Neural cell (in vitro differentiated cells): ENCODE results near the gene BTBD17. TPM values are rescaled to one million over a fixed set of nuclear protein-coding genes. Genes with fewer than 3 reads are reported as not detected.

Source experiments
- H2AFZ ChIP-seq: fragments of 200-600, 300-800 bp; sonication (generic), shearing (Covaris generic); 2 replicates; pipeline ENCODE4 v1.6.0; 2014; ENCODE audit warnings: low read depth, mild to moderate bottlenecking, antibody characterized with exemption, low read length, moderate library complexity
- H3F3A ChIP-seq: fragments of 200-600 bp; shearing (Covaris generic); 2 replicates; pipeline ENCODE4 v1.6.1; 2016; ENCODE audit warnings: mild to moderate bottlenecking, moderate library complexity, mixed read lengths, antibody characterized with exemption, low read length; ENCODE audit not compliant: insufficient read depth, poor library complexity, severe bottlenecking
- H3K27ac ChIP-seq: fragments of 200-600, 300-800 bp; sonication (generic), shearing (Covaris generic); 2 replicates; pipeline ENCODE4 v1.5.1; 2014; ENCODE audit warnings: mild to moderate bottlenecking, low read length, moderate library complexity
- H3K27me3 ChIP-seq: fragments of 300-800, 200-600 bp; sonication (generic), shearing (Covaris generic); 2 replicates; pipeline ENCODE4 v1.6.0; 2014; ENCODE audit warnings: mild to moderate bottlenecking, low read depth, low read length, moderate library complexity; ENCODE audit not compliant: insufficient read depth
- H3K36me3 ChIP-seq: fragments of 300-800, 200-600 bp; sonication (generic), shearing (Covaris generic); 2 replicates; pipeline ENCODE4 v1.5.1; 2014; ENCODE audit warnings: mild to moderate bottlenecking, antibody characterized with exemption, low read length, moderate library complexity; ENCODE audit not compliant: insufficient read depth
- H3K4me2 ChIP-seq: fragments of 300-800, 200-600 bp; sonication (generic), shearing (Covaris generic); 2 replicates; pipeline ENCODE4 v1.6.0; 2014; ENCODE audit warnings: mild to moderate bottlenecking, low read length
- H3K4me3 ChIP-seq: fragments of 300-800, 200-600 bp; sonication (generic), shearing (Covaris generic); 2 replicates; pipeline ENCODE4 v1.5.1; 2014; ENCODE audit warnings: mild to moderate bottlenecking, low read length, moderate library complexity
- H3K79me2 ChIP-seq: fragments of 200-600 bp; shearing (Covaris generic); replicated peaks from 2 replicates; pipeline ENCODE4 v1.6.0; 2014; ENCODE audit warnings: mild to moderate bottlenecking, low read length, moderate library complexity; ENCODE audit not compliant: insufficient read depth
- H3K9ac ChIP-seq: fragments of 300-800, 200-600 bp; sonication (generic), shearing (Covaris generic); 2 replicates; pipeline ENCODE4 v1.6.1; 2016; ENCODE audit warnings: mild to moderate bottlenecking, low read length, mixed read lengths
- H3K9me2 ChIP-seq: fragments of 200-600 bp; shearing (Covaris generic); 2 replicates; pipeline ENCODE4 v1.6.1; 2016; ENCODE audit warnings: mild to moderate bottlenecking, low read length, mixed read lengths; ENCODE audit not compliant: insufficient read depth
- H3K9me3 ChIP-seq: fragments of 200-600, 300-800 bp; sonication (generic), shearing (Covaris generic); 2 replicates; pipeline ENCODE4 v1.6.1; 2016; ENCODE audit warnings: mild to moderate bottlenecking, mixed run types, low read length, moderate library complexity, mixed read lengths
- H4K20me1 ChIP-seq: fragments of 200-600 bp; shearing (Covaris generic); 2 replicates; pipeline ENCODE4 v1.6.1; 2016; ENCODE audit warnings: mild to moderate bottlenecking, mixed run types; ENCODE audit not compliant: insufficient read depth
- EP300 ChIP-seq: fragments of 450-650 bp; conservative IDR thresholded peaks from 2 replicates; pipeline ENCODE4 v1.6.1; 2014; ENCODE audit warnings: antibody characterized with exemption, mild to moderate bottlenecking, moderate library complexity; ENCODE audit not compliant: poor library complexity, severe bottlenecking
- EZH2 ChIP-seq: fragments of 200-600, 300-800 bp; shearing (Covaris generic), sonication (generic); IDR thresholded peaks from 2 replicates; pipeline ENCODE4 v1.6.1; 2014; ENCODE audit warnings: antibody characterized with exemption, low read length, borderline replicate concordance, mild to moderate bottlenecking; ENCODE audit not compliant: insufficient read depth, poor library complexity, severe bottlenecking
- MXI1 ChIP-seq: fragments of 450-650 bp; conservative IDR thresholded peaks from 2 replicates; pipeline ENCODE4 v1.6.1; 2014; ENCODE audit warnings: antibody characterized with exemption, mild to moderate bottlenecking; ENCODE audit not compliant: poor library complexity, severe bottlenecking
- POLR2AphosphoS5 ChIP-seq: IDR thresholded peaks from 2 replicates; pipeline ENCODE4 v1.6.1; 2012
- RAD21 ChIP-seq: fragments of 450-650 bp; conservative IDR thresholded peaks from 2 replicates; pipeline ENCODE4 v1.6.1; 2014; ENCODE audit warnings: antibody characterized with exemption, mild to moderate bottlenecking, moderate library complexity
- REST ChIP-seq: IDR thresholded peaks from 2 replicates; pipeline ENCODE4 v1.6.1; 2012; ENCODE audit warnings: borderline replicate concordance
- SMC3 ChIP-seq: fragments of 450-650 bp; conservative IDR thresholded peaks from 2 replicates; pipeline ENCODE4 v1.6.1; 2014; ENCODE audit warnings: antibody characterized with exemption, mild to moderate bottlenecking, moderate library complexity; ENCODE audit not compliant: poor library complexity
- TAF1 ChIP-seq: IDR thresholded peaks from 2 replicates; pipeline ENCODE4 v1.6.1; 2012; ENCODE audit warnings: low read depth
- polyA plus RNA-seq: library from polyadenylated mRNA; depleted of rRNA; stranded (reverse); fragments of >200 nt; gene quantifications from 2 replicates; pipeline ENCODE4 v1.2.3, GENCODE V29; 2014
- TF ChIP-seq, protein P1 (sequence below): fragments of 450-650 bp; IDR thresholded peaks from 2 replicates; pipeline ENCODE4 v1.5.1; 2014; ENCODE audit warnings: antibody characterized with exemption, mild to moderate bottlenecking, moderate library complexity; ENCODE audit not compliant: poor library complexity, severe bottlenecking

The BTBD17 gene
- polyA plus RNA-seq, 1 donor from 2014 or later: 5.3 TPM

- Histone ChIP-seq H3K4me2 (no peak overlapping the region), H3K79me2 (no peaks in the 10 kb centered on the region), H3K27me3 (no peaks in the 10 kb centered on the region), H2AFZ (no peak overlapping the region), H3K4me3 (no peak overlapping the region), H3F3A (no peaks in the 10 kb centered on the region), H3K27ac (no peak overlapping the region), H4K20me1 (no peaks in the 10 kb centered on the region), H3K9me2 (no peaks in the 10 kb centered on the region), H3K9me3 (no peaks in the 10 kb centered on the region), H3K36me3 (no peaks in the 10 kb centered on the region), H3K9ac (no peak overlapping the region)
- TF ChIP-seq EP300 (no peak), SMC3 (no peak)
- TF ChIP-seq, protein P1, sequence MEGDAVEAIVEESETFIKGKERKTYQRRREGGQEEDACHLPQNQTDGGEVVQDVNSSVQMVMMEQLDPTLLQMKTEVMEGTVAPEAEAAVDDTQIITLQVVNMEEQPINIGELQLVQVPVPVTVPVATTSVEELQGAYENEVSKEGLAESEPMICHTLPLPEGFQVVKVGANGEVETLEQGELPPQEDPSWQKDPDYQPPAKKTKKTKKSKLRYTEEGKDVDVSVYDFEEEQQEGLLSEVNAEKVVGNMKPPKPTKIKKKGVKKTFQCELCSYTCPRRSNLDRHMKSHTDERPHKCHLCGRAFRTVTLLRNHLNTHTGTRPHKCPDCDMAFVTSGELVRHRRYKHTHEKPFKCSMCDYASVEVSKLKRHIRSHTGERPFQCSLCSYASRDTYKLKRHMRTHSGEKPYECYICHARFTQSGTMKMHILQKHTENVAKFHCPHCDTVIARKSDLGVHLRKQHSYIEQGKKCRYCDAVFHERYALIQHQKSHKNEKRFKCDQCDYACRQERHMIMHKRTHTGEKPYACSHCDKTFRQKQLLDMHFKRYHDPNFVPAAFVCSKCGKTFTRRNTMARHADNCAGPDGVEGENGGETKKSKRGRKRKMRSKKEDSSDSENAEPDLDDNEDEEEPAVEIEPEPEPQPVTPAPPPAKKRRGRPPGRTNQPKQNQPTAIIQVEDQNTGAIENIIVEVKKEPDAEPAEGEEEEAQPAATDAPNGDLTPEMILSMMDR: no peak
These were observed 47.1 kb upstream of the BTBD17 start for GRCh38 chr17:74408815-74409214.

GRCh38 chr17:74408262-74408661 is 46.6 kb upstream of the BTBD17 start:
- Histone ChIP-seq H2AFZ (no peak overlapping the region), H3F3A (no peaks in the 10 kb centered on the region), H3K9ac (no peak overlapping the region), H3K4me3 (no peak overlapping the region), H3K9me2 (no peaks in the 10 kb centered on the region), H3K9me3 (no peaks in the 10 kb centered on the region), H3K4me2 (no peak overlapping the region), H3K27me3 (no peaks in the 10 kb centered on the region), H3K79me2 (no peaks in the 10 kb centered on the region), H4K20me1 (no peaks in the 10 kb centered on the region), H3K27ac (no peak overlapping the region), H3K36me3 (no peaks in the 10 kb centered on the region)
- TF ChIP-seq EZH2: no peak
- TF ChIP-seq RAD21: no peak
- no peak for TF ChIP-seq REST
- TF ChIP-seq MXI1: no peak
- TF ChIP-seq, protein P1: no peak
- TF ChIP-seq EP300: no peak
- TF ChIP-seq POLR2AphosphoS5: no peak
- no peak for TF ChIP-seq SMC3
- TF ChIP-seq TAF1: no peak
